ENCODE data around the gene CSNK1G1.
A peak's percentile ranks its signal among the peaks of the same experiment; 100 is the strongest.
"Not testable (repeated sequence)": the region's sequence is repeated elsewhere in the genome, so short reads cannot be mapped to it uniquely, and the experiment has no call there.

CSNK1G1 gene

GRCh38 chr15:64340355-64340754 lies 15.6 kb downstream of the CSNK1G1 start:
- Histone ChIP-seq H2AFZ (ENCODE audit: low read depth, low read length) (no peak overlapping the region), H3K9ac (ENCODE audit: low read length) (no peak overlapping the region), H4K20me1 (ENCODE audit: insufficient read depth, low read length) (peaks cover 20% of the 10 kb centered on the region), H3K9me3 (ENCODE audit: insufficient read depth, low read length) (no peaks in the 10 kb centered on the region), H3K79me2 (ENCODE audit: low read length) (peaks cover 12% of the 10 kb centered on the region), H3K36me3 (replicated peaks; ENCODE audit: low read depth, low read length) (peaks cover 5% of the 10 kb centered on the region), H3K27me3 (ENCODE audit: low read depth, low read length) (no peaks in the 10 kb centered on the region), H3K27ac (ENCODE audit: low read length) (no peak overlapping the region), H3K4me3 (ENCODE audit: low read length) (no peak overlapping the region), H3K4me2 (ENCODE audit: low read length) (no peak overlapping the region), H3K4me1 (ENCODE audit: low read length) (no peaks in the 10 kb centered on the region)
- TF ChIP-seq CTCF (IDR thresholded peaks at IDR 0.05; ENCODE audit: low read depth, low read length) (no peak), EZH2phosphoT487 (IDR thresholded peaks at IDR 0.05; ENCODE audit: low read depth) (no peak)

- Histone ChIP-seq H3K27ac (ENCODE audit: low read length) (no peak overlapping the region), H3K79me2 (ENCODE audit: low read length) (peaks cover 7% of the 10 kb centered on the region; the same call in 1 of the 2 replicates), H3K36me3 (replicated peaks; ENCODE audit: low read depth, low read length) (peaks cover 5% of the 10 kb centered on the region), H3K4me3 (ENCODE audit: low read length) (no peak overlapping the region), H3K9me3 (ENCODE audit: insufficient read depth, low read length) (no peaks in the 10 kb centered on the region), H3K4me1 (ENCODE audit: low read length) (peaks cover 3% of the 10 kb centered on the region), H3K27me3 (ENCODE audit: low read depth, low read length) (no peaks in the 10 kb centered on the region), H3K9ac (ENCODE audit: low read length) (no peak overlapping the region), H4K20me1 (ENCODE audit: insufficient read depth, low read length) (peaks cover 23% of the 10 kb centered on the region), H3K4me2 (ENCODE audit: low read length) (no peak overlapping the region), H2AFZ (ENCODE audit: low read depth, low read length) (no peak overlapping the region)
- no peak for TF ChIP-seq EZH2phosphoT487 (IDR thresholded peaks at IDR 0.05; ENCODE audit: low read depth)
Measured at GRCh38 chr15:64337761-64338160, 18.2 kb downstream of the CSNK1G1 start.

- Histone ChIP-seq H3K9ac (ENCODE audit: low read length) (no peak overlapping the region), H3K36me3 (replicated peaks; ENCODE audit: low read depth, low read length) (no peaks in the 10 kb centered on the region), H3K27me3 (ENCODE audit: low read depth, low read length) (no peaks in the 10 kb centered on the region), H3K79me2 (ENCODE audit: low read length) (peaks cover 7% of the 10 kb centered on the region; the same call in 1 of the 2 replicates), H3K9me3 (ENCODE audit: insufficient read depth, low read length) (no peaks in the 10 kb centered on the region), H3K4me3 (ENCODE audit: low read length) (no peak overlapping the region), H3K4me1 (ENCODE audit: low read length) (peaks cover 3% of the 10 kb centered on the region), H4K20me1 (ENCODE audit: insufficient read depth, low read length) (peaks cover 20% of the 10 kb centered on the region), H3K4me2 (ENCODE audit: low read length) (0 out of 2 replicates have a peak overlapping the region, but pooled peaks have one; percentile 13), H3K27ac (ENCODE audit: low read length) (no peak overlapping the region), H2AFZ (ENCODE audit: low read depth, low read length) (no peak overlapping the region)
- TF ChIP-seq EZH2phosphoT487 (IDR thresholded peaks at IDR 0.05; ENCODE audit: low read depth) (no peak), CTCF (IDR thresholded peaks at IDR 0.05; ENCODE audit: low read depth, low read length) (peak; percentile 54)
Measured at GRCh38 chr15:64333986-64334929, 21.7 kb downstream of the CSNK1G1 start.

- Histone ChIP-seq H3K4me2 (ENCODE audit: low read length) (no peak overlapping the region), H3K36me3 (replicated peaks; ENCODE audit: low read depth, low read length) (no peaks in the 10 kb centered on the region), H2AFZ (ENCODE audit: low read depth, low read length) (no peak overlapping the region), H3K4me3 (ENCODE audit: low read length) (no peak overlapping the region), H4K20me1 (ENCODE audit: insufficient read depth, low read length) (peaks cover 20% of the 10 kb centered on the region), H3K4me1 (ENCODE audit: low read length) (peaks cover 3% of the 10 kb centered on the region), H3K9ac (ENCODE audit: low read length) (no peak overlapping the region), H3K27me3 (ENCODE audit: low read depth, low read length) (no peaks in the 10 kb centered on the region), H3K9me3 (ENCODE audit: insufficient read depth, low read length) (no peaks in the 10 kb centered on the region), H3K27ac (ENCODE audit: low read length) (no peak overlapping the region), H3K79me2 (ENCODE audit: low read length) (peaks cover 7% of the 10 kb centered on the region; the same call in 1 of the 2 replicates)
- no peak for TF ChIP-seq CTCF (IDR thresholded peaks at IDR 0.05; ENCODE audit: low read depth, low read length)
- no peak for TF ChIP-seq EZH2phosphoT487 (IDR thresholded peaks at IDR 0.05; ENCODE audit: low read depth)
Measured at GRCh38 chr15:64333516-64333915, 22.5 kb downstream of the CSNK1G1 start.

GRCh38 chr15:64331668-64332067 lies 24.3 kb downstream of the CSNK1G1 start:
- not testable (repeated sequence) for H3K27ac ChIP-seq (ENCODE audit: low read length); H3K9me3 ChIP-seq (ENCODE audit: insufficient read depth, low read length); H3K4me3 ChIP-seq (ENCODE audit: low read length); H2AFZ ChIP-seq (ENCODE audit: low read depth, low read length); H3K27me3 ChIP-seq (ENCODE audit: low read depth, low read length); H3K79me2 ChIP-seq (ENCODE audit: low read length); H3K36me3 ChIP-seq (replicated peaks; ENCODE audit: low read depth, low read length); H3K4me1 ChIP-seq (ENCODE audit: low read length); H3K9ac ChIP-seq (ENCODE audit: low read length); H3K4me2 ChIP-seq (ENCODE audit: low read length)
- H4K20me1 ChIP-seq (ENCODE audit: insufficient read depth, low read length) = peaks cover 15% of the 10 kb centered on the region

GRCh38 chr15:64326975-64327374 lies 29.0 kb downstream of the CSNK1G1 start:
- H4K20me1 ChIP-seq (ENCODE audit: insufficient read depth, low read length) = peaks cover 10% of the 10 kb centered on the region; the same call in 1 of the 2 replicates
- H3K79me2 ChIP-seq (ENCODE audit: low read length); H3K9ac ChIP-seq (ENCODE audit: low read length); H3K27ac ChIP-seq (ENCODE audit: low read length); H3K4me3 ChIP-seq (ENCODE audit: low read length); H3K27me3 ChIP-seq (ENCODE audit: low read depth, low read length); H3K4me2 ChIP-seq (ENCODE audit: low read length); H3K4me1 ChIP-seq (ENCODE audit: low read length); H3K36me3 ChIP-seq (replicated peaks; ENCODE audit: low read depth, low read length); H2AFZ ChIP-seq (ENCODE audit: low read depth, low read length); H3K9me3 ChIP-seq (ENCODE audit: insufficient read depth, low read length): not testable (repeated sequence)

GRCh38 chr15:64326458-64326857 lies 29.5 kb downstream of the CSNK1G1 start:
- not testable (repeated sequence) for H3K4me1 ChIP-seq (ENCODE audit: low read length); H3K27ac ChIP-seq (ENCODE audit: low read length); H2AFZ ChIP-seq (ENCODE audit: low read depth, low read length); H3K36me3 ChIP-seq (replicated peaks; ENCODE audit: low read depth, low read length); H3K9ac ChIP-seq (ENCODE audit: low read length); H3K4me2 ChIP-seq (ENCODE audit: low read length); H3K27me3 ChIP-seq (ENCODE audit: low read depth, low read length); H3K4me3 ChIP-seq (ENCODE audit: low read length); H3K9me3 ChIP-seq (ENCODE audit: insufficient read depth, low read length); H3K79me2 ChIP-seq (ENCODE audit: low read length)
- H4K20me1 ChIP-seq (ENCODE audit: insufficient read depth, low read length) = peaks cover 10% of the 10 kb centered on the region; the same call in 1 of the 2 replicates

Measured in OCI-LY3 (cell line).